HUES64 (cell line): Measurements from ENCODE around the gene PCLO.

Experiments used
- H3K27ac ChIP-seq: 2 replicates; pipeline ENCODE4 v1.7.0; 2013; ENCODE audit warnings: low read depth, low read length, inconsistent platforms
- H3K27me3 ChIP-seq: 2 replicates; pipeline ENCODE4 v1.6.1; 2013; ENCODE audit warnings: mild to moderate bottlenecking, low read length; ENCODE audit not compliant: insufficient read depth
- H3K36me3 ChIP-seq: 2 replicates; pipeline ENCODE4 v1.6.1; 2013; ENCODE audit warnings: mild to moderate bottlenecking, low read length; ENCODE audit not compliant: insufficient read depth
- H3K4me1 ChIP-seq: 2 replicates; pipeline ENCODE4 v1.6.1; 2013; ENCODE audit warnings: mild to moderate bottlenecking, low read length, moderate library complexity; ENCODE audit not compliant: insufficient read depth
- H3K4me3 ChIP-seq: 2 replicates; pipeline ENCODE4 v1.5.1; 2013; ENCODE audit warnings: mild to moderate bottlenecking, low read length, moderate library complexity
- H3K9ac ChIP-seq: 2 replicates; pipeline ENCODE4 v1.6.1; 2013; ENCODE audit warnings: mild to moderate bottlenecking, low read depth, low read length
- H3K9me3 ChIP-seq: 2 replicates; pipeline ENCODE4 v1.6.1; 2013; ENCODE audit warnings: low read depth, low read length; ENCODE audit not compliant: insufficient read depth
- WGBS: fragments of 150-250, 120-280 bp; methylation state at CpG from one replicate; pipeline ENCODE4 v1.1.7; 2013; ENCODE audit warnings: missing lambda C conversion rate; 5-methylcytosine and 5-hydroxymethylcytosine counted together

The PCLO gene

GRCh38 chr7:82760831-82761230 is 401.9 kb downstream of the PCLO start:
- no peaks in the 10 kb centered on the region for H3K36me3 ChIP-seq
- no peaks in the 10 kb centered on the region for H3K27me3 ChIP-seq
- H3K9ac ChIP-seq: no peak overlapping the region
- no CpG with 5 or more reads among the region's 2 CpGs for WGBS
- H3K4me3 ChIP-seq: no peak overlapping the region
- peaks cover 46% of the 10 kb centered on the region for H3K4me1 ChIP-seq
- peak overlapping the region; percentile 80 for H3K27ac ChIP-seq
- H3K9me3 ChIP-seq: no peaks in the 10 kb centered on the region

- 0 out of 2 replicates have a peak overlapping the region, but pooled peaks have one; percentile 9 for H3K9ac ChIP-seq
- peaks cover 53% of the 10 kb centered on the region for H3K4me1 ChIP-seq
- H3K27me3 ChIP-seq: no peaks in the 10 kb centered on the region
- no peaks in the 10 kb centered on the region for H3K36me3 ChIP-seq
- no peaks in the 10 kb centered on the region for H3K9me3 ChIP-seq
- H3K27ac ChIP-seq: peak overlapping the region; percentile 80
- peak overlapping the region; percentile 23 for H3K4me3 ChIP-seq
These were observed 402.6 kb downstream of the PCLO start for GRCh38 chr7:82760074-82760473.

- H3K9ac ChIP-seq: no peak overlapping the region
- H3K27ac ChIP-seq: no peak overlapping the region
- H3K27me3 ChIP-seq: no peaks in the 10 kb centered on the region
- H3K4me3 ChIP-seq: no peak overlapping the region
- H3K9me3 ChIP-seq: no peaks in the 10 kb centered on the region
- H3K36me3 ChIP-seq: no peaks in the 10 kb centered on the region
- peaks cover 35% of the 10 kb centered on the region for H3K4me1 ChIP-seq
- WGBS: 89% methylated on average over 4 of the region's 5 CpGs
These were observed 406.8 kb downstream of the PCLO start for GRCh38 chr7:82755705-82756551.

GRCh38 chr7:82750007-82750406 is 412.7 kb downstream of the PCLO start:
- Histone ChIP-seq H3K27me3 (no peaks in the 10 kb centered on the region), H3K27ac (no peak overlapping the region), H3K36me3 (no peaks in the 10 kb centered on the region), H3K9me3 (no peaks in the 10 kb centered on the region), H3K9ac (no peak overlapping the region), H3K4me3 (no peak overlapping the region), H3K4me1 (peaks cover under 1% of the 10 kb centered on the region; the same call in 1 of the 2 replicates)
- 100% methylated on average over 1 of the region's 2 CpGs for WGBS

GRCh38 chr7:82745820-82746219 is 416.9 kb downstream of the PCLO start:
- H3K9ac ChIP-seq: no peak overlapping the region
- H3K4me3 ChIP-seq: no peak overlapping the region
- H3K36me3 ChIP-seq: no peaks in the 10 kb centered on the region
- peaks cover 16% of the 10 kb centered on the region; the same call in 1 of the 2 replicates for H3K4me1 ChIP-seq
- no peaks in the 10 kb centered on the region for H3K9me3 ChIP-seq
- WGBS: 65% methylated on average over 3 of the region's 3 CpGs
- H3K27me3 ChIP-seq: no peaks in the 10 kb centered on the region
- H3K27ac ChIP-seq: no peak overlapping the region

GRCh38 chr7:82745117-82745516 is 417.6 kb downstream of the PCLO start:
- H3K4me1 ChIP-seq: peaks cover 16% of the 10 kb centered on the region; the same call in 1 of the 2 replicates
- no peaks in the 10 kb centered on the region for H3K36me3 ChIP-seq
- H3K4me3 ChIP-seq: no peak overlapping the region
- no peaks in the 10 kb centered on the region for H3K27me3 ChIP-seq
- H3K27ac ChIP-seq: no peak overlapping the region
- WGBS: 91% methylated on average over 2 of the region's 2 CpGs
- H3K9ac ChIP-seq: no peak overlapping the region
- H3K9me3 ChIP-seq: no peaks in the 10 kb centered on the region

- Histone ChIP-seq H3K27me3 (no peaks in the 10 kb centered on the region), H3K4me3 (no peak overlapping the region), H3K9me3 (no peaks in the 10 kb centered on the region), H3K9ac (no peak overlapping the region), H3K4me1 (peaks cover 16% of the 10 kb centered on the region; the same call in 1 of the 2 replicates), H3K27ac (no peak overlapping the region), H3K36me3 (no peaks in the 10 kb centered on the region)
- WGBS: 73% methylated on average over 4 of the region's 4 CpGs
These were observed 420.5 kb downstream of the PCLO start for GRCh38 chr7:82742163-82742562.

- Histone ChIP-seq H3K4me1 (peaks cover 16% of the 10 kb centered on the region; the same call in 1 of the 2 replicates), H3K9ac (no peak overlapping the region), H3K9me3 (no peaks in the 10 kb centered on the region), H3K4me3 (no peak overlapping the region), H3K27ac (no peak overlapping the region), H3K27me3 (no peaks in the 10 kb centered on the region), H3K36me3 (no peaks in the 10 kb centered on the region)
These were observed 421.2 kb downstream of the PCLO start for GRCh38 chr7:82741493-82741892.

- no peak overlapping the region for H3K4me3 ChIP-seq
- no peak overlapping the region for H3K9ac ChIP-seq
- 50% methylated on average over 2 of the region's 3 CpGs for WGBS
- no peaks in the 10 kb centered on the region for H3K9me3 ChIP-seq
- no peaks in the 10 kb centered on the region for H3K27me3 ChIP-seq
- peaks cover 16% of the 10 kb centered on the region; the same call in 1 of the 2 replicates for H3K4me1 ChIP-seq
- no peaks in the 10 kb centered on the region for H3K36me3 ChIP-seq
- no peak overlapping the region for H3K27ac ChIP-seq
These were observed 422.3 kb downstream of the PCLO start for GRCh38 chr7:82740246-82740848.

GRCh38 chr7:82736633-82737032 is 426.1 kb downstream of the PCLO start:
- H3K36me3 ChIP-seq: no peaks in the 10 kb centered on the region
- no peaks in the 10 kb centered on the region for H3K9me3 ChIP-seq
- 85% methylated on average over 3 of the region's 3 CpGs for WGBS
- H3K4me3 ChIP-seq: no peak overlapping the region
- H3K27me3 ChIP-seq: no peaks in the 10 kb centered on the region
- H3K4me1 ChIP-seq: no peaks in the 10 kb centered on the region; the same call in 1 of the 2 replicates
- no peak overlapping the region for H3K27ac ChIP-seq
- H3K9ac ChIP-seq: no peak overlapping the region

GRCh38 chr7:82732677-82733076 is 430.0 kb downstream of the PCLO start:
- H3K36me3 ChIP-seq: no peaks in the 10 kb centered on the region
- no peaks in the 10 kb centered on the region for H3K27me3 ChIP-seq
- no peak overlapping the region for H3K4me3 ChIP-seq
- H3K4me1 ChIP-seq: no peaks in the 10 kb centered on the region
- no peaks in the 10 kb centered on the region for H3K9me3 ChIP-seq
- H3K9ac ChIP-seq: no peak overlapping the region
- 92% methylated on average over 3 of the region's 3 CpGs for WGBS
- H3K27ac ChIP-seq: no peak overlapping the region
